Left cardiac atrium (tissue), 4 donors: ENCODE results near the gene SLF2. TPM values are rescaled to one million over a fixed set of nuclear protein-coding genes. Genes with fewer than 3 reads are reported as not detected.

Experiments used
- ATAC-seq, 2 donors: fragments of 200-7000 bp; cut with Tn5 transposase; one replicate each; pipeline ENCODE4 v1.9.1; 2020; ENCODE audit warnings: mild to moderate bottlenecking in 2 of 2, moderate library complexity in 2 of 2
- DNase-seq: peaks from one replicate; pipeline ENCODE4 v3.0.0-alpha.2; 2020
- intact Hi-C, 2 donors: fragments of 100-400 bp; cut with DNase I; formaldehyde crosslinking; loops; one replicate each; pipeline versions ENCODE4 v1.14.1 to v1.15.1; 2022 to 2023
- total RNA-seq, 2 donors: library from RNA; stranded (reverse); fragmentation: NEBNext Ultra II Directional; extraction: Animal tissue kit (Norgen Biotek cat#: 25700); gene quantifications; one replicate each; pipeline ENCODE4 v1.2.1, GENCODE V29; 2021
- donor health status: DM: no; HTN: yes; CAD: no.
- donor health status: DM: no; HTN: yes; CAD: no; lungs with severe emphysema.
- donor health status: DM: yes; HTN: yes; CAD: no.
- donor health status: Dilated cardiomyopathy.

The SLF2 gene
- total RNA-seq, 2 donors from 2014 or later: 18.0 to 19.3 TPM

- peak; percentile 89 for DNase-seq
- intact Hi-C loops: no loop called here
- ATAC-seq: peak; percentile 94
Measured at GRCh38 chr10:100986952-100987684, 74.4 kb downstream of the SLF2 start, which contains the start of the genes MRPL43 and TWNK. MRPL43 (minus strand) TSS chr10:100987497; CDS start chr10:100987443, 54 bp downstream. TWNK (plus strand) TSS chr10:100987543; CDS start chr10:100988211, 668 bp downstream.

GRCh38 chr10:100987685-100988049, 74.9 kb downstream of the SLF2 start:
- ATAC-seq: no peak
- intact Hi-C loops: no loop called here
- DNase-seq: no peak

- intact Hi-C loops: no loop called here
- ATAC-seq (no peak), DNase-seq (no peak)
Measured at GRCh38 chr10:100988166-100988565, 75.4 kb downstream of the SLF2 start.

- intact Hi-C loops: no loop called here
- DNase-seq (no peak), ATAC-seq (no peak)
Measured at GRCh38 chr10:100989088-100989487, 76.3 kb downstream of the SLF2 start.

GRCh38 chr10:100993986-100994708, 81.4 kb downstream of the SLF2 start:
- intact Hi-C loops: loop anchor here in 1 of 2 donors (1.0 kb wide), 1 partner anchor 20 kb away; no protein-coding TSS in a partner anchor
- DNase-seq (no peak), ATAC-seq (no peak)

- intact Hi-C loops: no loop called here
- DNase-seq: no peak
- ATAC-seq: no peak
Measured at GRCh38 chr10:100995181-100995580, 82.4 kb downstream of the SLF2 start.

- ATAC-seq: peak in 1 of 2 donors; percentile 10
- no peak for DNase-seq
- intact Hi-C loops: loop anchor here in 1 of 2 donors (1.0 kb wide), 1 partner anchor 16 kb away; no protein-coding TSS in a partner anchor
Measured at GRCh38 chr10:100996678-100997359, 84.1 kb downstream of the SLF2 start.

- ATAC-seq (peak; percentile 32 to 55), DNase-seq (peak; percentile 71)
- intact Hi-C loops: loop anchor here in 1 of 2 donors (1.0 kb wide), 1 partner anchor 16 kb away; no protein-coding TSS in a partner anchor
Measured at GRCh38 chr10:100997360-100998182, 84.8 kb downstream of the SLF2 start.

GRCh38 chr10:100998183-100998990, 85.6 kb downstream of the SLF2 start:
- DNase-seq (peak; percentile 86), ATAC-seq (peak; percentile 54 to 57)
- intact Hi-C loops: no loop called here

- DNase-seq: peak; percentile 87
- intact Hi-C loops: no loop called here
- ATAC-seq: peak; percentile 76 to 78
Measured at GRCh38 chr10:100998991-100999741, 86.4 kb downstream of the SLF2 start.

GRCh38 chr10:100999742-101000126, 87.0 kb downstream of the SLF2 start, which contains the start of gene LZTS2:
LZTS2 (plus strand) TSS chr10:100999808; CDS start chr10:101002539, 2,731 bp downstream.
- ATAC-seq (no peak), DNase-seq (no peak)
- intact Hi-C loops: no loop called here

- DNase-seq (peak; percentile 50), ATAC-seq (no peak)
- intact Hi-C loops: no loop called here
Measured at GRCh38 chr10:101000127-101000914, 87.6 kb downstream of the SLF2 start.

- DNase-seq (peak; percentile 92), ATAC-seq (peak; percentile 17 to 35)
- intact Hi-C loops: no loop called here
Measured at GRCh38 chr10:101000915-101001658, 88.3 kb downstream of the SLF2 start.

GRCh38 chr10:101001659-101002035, 88.9 kb downstream of the SLF2 start:
- DNase-seq: no peak
- ATAC-seq: no peak

GRCh38 chr10:101002456-101002855, 89.7 kb downstream of the SLF2 start:
- no peak for ATAC-seq
- intact Hi-C loops: no loop called here

More at GRCh38 chr10:101001659-101002035, 88.9 kb downstream of the SLF2 start:
- intact Hi-C loops: no loop called here

More at GRCh38 chr10:101002456-101002855, 89.7 kb downstream of the SLF2 start:
- no peak for DNase-seq
